IMR-90 (cell line): ENCODE results near the gene ZNF175.

Source experiments
- POLR2A ChIP-seq: IDR thresholded peaks from 2 replicates; pipeline ENCODE4 v1.6.1; 2012; ENCODE audit warnings: mild to moderate bottlenecking, low read depth, low read length
- RCOR1 ChIP-seq: IDR thresholded peaks from 2 replicates; pipeline ENCODE4 v1.6.1; 2012; ENCODE audit warnings: mild to moderate bottlenecking, low read length, improper control_type of control experiment; ENCODE audit not compliant: insufficient replicate concordance
- RFX5 ChIP-seq: IDR thresholded peaks from 2 replicates; pipeline ENCODE4 v1.8.0; 2012; ENCODE audit warnings: low read depth, mild to moderate bottlenecking, low read length, moderate library complexity
- TF ChIP-seq, protein P1 (sequence below): conservative IDR thresholded peaks from 2 replicates; pipeline ENCODE4 v1.5.1; 2012; ENCODE audit warnings: mild to moderate bottlenecking, low read depth, low read length, improper control_type of control experiment

DNA sequence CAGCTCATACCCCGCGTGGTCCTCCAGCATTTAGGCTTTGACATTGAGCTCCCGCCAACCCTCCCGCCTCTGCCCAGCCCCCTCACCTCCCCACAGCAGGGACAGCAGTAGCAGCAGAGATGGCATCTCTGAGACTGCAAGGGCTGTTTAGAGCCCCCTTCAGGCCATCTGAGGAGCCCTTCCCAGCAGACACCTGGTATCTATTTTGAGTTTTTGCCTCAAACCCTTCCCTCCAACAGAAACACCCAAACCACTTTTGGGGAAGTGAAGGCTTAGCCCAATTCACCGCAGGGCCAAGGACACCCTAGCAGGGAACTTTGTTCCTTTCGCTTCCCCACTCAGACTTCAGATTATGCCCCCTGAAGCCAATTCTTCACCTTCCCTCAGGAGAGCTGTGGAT is 6.3 kb upstream of the ZNF175 start:
- TF ChIP-seq, protein P1, sequence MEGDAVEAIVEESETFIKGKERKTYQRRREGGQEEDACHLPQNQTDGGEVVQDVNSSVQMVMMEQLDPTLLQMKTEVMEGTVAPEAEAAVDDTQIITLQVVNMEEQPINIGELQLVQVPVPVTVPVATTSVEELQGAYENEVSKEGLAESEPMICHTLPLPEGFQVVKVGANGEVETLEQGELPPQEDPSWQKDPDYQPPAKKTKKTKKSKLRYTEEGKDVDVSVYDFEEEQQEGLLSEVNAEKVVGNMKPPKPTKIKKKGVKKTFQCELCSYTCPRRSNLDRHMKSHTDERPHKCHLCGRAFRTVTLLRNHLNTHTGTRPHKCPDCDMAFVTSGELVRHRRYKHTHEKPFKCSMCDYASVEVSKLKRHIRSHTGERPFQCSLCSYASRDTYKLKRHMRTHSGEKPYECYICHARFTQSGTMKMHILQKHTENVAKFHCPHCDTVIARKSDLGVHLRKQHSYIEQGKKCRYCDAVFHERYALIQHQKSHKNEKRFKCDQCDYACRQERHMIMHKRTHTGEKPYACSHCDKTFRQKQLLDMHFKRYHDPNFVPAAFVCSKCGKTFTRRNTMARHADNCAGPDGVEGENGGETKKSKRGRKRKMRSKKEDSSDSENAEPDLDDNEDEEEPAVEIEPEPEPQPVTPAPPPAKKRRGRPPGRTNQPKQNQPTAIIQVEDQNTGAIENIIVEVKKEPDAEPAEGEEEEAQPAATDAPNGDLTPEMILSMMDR, result no peak
- TF ChIP-seq RCOR1 (no peak), POLR2A (no peak), RFX5 (no peak)
